Measurements from ENCODE around the gene SPINK9.
"Not testable (repeated sequence)": the region's sequence is repeated elsewhere in the genome, so short reads cannot be mapped to it uniquely, and the experiment has no call there.

The SPINK9 gene, protein sequence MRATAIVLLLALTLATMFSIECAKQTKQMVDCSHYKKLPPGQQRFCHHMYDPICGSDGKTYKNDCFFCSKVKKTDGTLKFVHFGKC

DNA sequence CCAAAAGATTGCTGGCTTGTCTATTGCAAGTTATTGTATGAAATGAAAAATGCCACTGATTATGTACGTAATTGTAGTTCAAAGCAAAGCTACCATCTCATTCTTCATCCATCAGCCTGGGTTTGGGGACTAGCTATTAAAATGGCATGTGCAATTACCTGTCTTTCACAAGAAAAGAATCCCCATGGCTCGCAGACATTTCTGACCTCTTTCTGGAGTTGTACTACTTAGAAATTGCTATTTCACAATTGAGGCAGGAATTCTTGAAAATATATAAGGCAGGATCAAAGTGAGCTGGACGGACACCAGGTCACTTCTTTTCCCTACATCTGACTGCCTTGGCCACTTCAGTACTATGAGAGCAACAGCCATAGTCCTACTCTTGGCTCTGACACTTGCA, at the start of gene SPINK9:
Gene SPINK9 (plus strand): TSS at position 301 of the 400 bp plus-strand sequence. CDS start 55 bp downstream, at position 356.
- no peak for DNase-seq

DNA sequence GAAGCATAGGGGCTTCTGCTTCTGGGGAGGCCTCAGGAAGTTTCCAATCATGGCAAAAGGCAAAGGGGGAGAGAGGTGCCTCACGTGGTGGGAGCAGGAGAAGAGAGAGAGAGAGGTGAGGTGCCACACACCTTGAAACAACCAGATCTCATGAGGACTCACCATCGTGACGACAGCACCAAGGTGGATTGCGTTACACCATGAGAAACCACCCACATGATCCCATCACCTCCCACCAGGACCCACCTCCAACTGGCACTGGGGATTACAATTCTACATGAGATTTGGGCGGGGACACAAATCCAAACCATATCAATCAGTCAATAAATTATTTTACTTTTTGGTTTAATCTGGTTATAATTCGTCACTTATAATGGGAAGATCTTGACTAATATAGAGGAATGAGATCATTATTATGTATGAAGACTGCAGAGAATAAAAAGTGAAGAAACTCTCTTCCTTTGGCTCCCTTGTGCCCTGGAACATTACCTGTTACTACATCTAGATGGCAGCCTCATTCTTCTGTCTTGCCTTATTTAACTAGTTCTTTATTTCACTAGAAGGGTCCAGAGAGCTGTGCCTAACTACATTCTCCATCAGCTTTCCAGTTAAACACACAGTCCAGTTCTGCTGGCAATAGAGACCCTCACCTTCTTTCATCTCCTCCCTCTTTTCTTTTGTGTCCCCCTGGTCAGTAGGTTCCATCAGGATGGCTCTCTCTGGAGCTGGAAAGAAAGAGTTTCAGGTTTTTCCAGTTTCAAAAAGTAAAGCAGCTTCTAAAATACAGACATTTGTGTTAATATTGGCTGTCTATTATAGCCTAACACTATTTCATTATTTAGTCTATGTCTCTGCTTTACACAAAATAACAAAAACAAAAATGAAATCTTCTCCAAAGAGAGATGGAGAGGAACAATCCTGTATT, 44.8 kb upstream of the SPINK9 start:
- DNase-seq, result no peak

DNA sequence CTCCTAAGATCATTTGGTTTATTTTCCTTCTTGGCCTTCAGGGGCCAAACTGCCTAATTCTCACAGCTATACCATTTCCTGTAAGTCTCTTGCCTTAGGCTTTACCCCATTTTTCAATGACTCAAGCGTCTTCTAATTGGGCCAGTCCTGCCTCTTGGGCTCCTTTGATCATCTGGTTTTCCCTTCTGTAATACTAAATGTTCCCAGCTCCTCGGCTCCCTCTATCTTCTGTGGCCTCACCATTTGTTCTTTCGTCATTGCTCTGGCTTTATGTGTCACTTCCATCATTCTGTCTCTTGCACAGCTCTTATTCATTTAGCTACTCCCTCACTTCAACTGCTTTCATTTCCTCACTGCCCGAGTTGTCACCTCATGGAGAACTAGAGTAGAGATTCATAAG, 37.6 kb upstream of the SPINK9 start:
- no peak for DNase-seq

DNA sequence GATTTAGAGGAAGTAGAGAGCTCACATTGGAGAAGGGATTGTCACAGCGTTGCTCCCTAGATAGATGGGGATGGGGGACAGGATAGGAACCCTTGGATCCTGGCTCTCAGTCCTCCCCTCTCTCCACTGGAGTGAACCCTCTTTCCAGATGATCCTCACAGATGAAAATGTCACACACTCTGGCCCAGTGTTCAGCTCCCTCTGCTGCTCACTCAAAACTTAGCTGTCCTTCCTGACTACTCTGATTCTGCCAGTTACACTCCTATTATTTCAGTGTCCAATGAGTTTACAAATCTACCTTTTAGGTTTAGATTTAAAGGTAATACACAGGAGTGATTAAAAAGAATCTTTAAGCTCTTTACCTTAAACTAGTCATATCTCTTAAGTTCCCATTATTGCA, 28.9 kb upstream of the SPINK9 start:
- DNase-seq, result no peak

DNA sequence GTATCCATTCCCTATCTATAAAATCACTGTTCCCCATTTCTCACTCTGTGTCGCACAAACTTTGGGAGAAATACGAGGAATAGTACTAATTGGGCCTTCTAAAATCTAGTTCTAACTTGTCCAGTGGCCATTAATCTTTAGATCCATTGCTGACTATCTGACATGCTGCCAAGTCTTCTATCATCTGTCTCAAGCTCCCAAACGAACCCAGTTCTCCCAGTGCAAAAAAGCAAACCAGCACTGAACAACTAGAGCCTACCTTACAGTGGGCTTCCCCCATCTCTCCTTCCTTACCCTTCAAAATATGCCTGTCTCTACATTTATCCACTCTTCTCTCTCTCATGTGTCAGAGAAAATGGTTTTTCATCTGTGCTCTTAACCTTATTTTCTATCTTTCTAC, 26.3 kb upstream of the SPINK9 start:
- no peak for DNase-seq

DNA sequence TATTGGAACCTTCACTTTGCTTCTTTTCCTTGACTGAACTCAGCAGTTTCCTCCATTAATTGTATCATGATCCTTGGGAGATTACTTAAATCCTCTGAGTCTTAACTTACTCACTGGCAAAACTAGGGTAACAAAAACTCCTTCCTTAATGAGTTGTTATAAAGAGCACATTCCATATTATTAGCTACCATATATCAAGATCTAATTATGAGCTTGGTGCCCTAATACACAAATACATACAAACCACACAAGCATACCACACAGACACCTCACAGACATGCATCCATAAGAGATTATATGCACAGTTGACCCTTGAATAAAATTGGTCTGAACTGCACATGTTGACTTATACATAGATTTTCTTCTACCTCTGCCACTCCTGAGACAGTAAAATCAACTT, 25.6 kb upstream of the SPINK9 start:
- no peak for DNase-seq

DNA sequence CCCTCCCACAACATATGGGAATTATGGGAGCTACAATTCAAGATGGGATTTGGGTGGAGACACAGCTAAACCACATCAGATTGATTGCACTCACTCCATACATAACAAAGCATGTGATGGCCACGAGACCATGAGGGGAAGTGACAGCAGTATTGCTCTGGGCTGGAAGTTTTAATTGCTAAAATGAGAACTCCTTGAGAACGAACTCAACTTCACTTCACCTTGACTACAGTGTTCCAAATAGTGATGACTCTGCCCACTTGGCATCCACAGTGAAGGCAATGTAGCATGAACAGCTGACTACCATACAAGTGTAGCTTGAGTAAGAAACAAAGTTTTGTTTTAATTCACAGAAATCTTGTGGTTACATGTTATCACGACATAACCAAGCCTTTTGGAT, 23.9 kb upstream of the SPINK9 start:
- DNase-seq, result no peak

DNA sequence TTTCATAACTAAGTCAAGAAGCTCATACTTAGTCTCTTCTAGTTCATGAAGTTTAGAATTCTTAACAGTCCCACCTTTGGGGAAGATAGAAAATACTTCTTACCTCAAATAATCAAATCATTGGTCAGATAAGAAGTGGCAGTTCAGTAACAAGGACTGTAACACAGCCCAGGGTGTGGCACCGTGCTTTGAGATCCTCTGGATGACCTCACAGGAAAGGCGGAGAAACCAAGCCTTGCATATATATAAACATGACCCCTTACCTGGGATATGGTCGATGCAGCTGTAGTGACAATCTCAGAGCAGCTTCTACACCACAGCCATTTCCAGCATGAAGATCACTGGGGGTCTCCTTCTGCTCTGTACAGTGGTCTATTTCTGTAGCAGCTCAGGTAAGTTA, 23.2 kb upstream of the SPINK9 start, which contains the start of gene SPINK7:
Gene SPINK7 (plus strand): TSS at position 271 of the 400 bp plus-strand sequence. CDS start 61 bp downstream, at position 332.
- DNase-seq, result no peak

DNA sequence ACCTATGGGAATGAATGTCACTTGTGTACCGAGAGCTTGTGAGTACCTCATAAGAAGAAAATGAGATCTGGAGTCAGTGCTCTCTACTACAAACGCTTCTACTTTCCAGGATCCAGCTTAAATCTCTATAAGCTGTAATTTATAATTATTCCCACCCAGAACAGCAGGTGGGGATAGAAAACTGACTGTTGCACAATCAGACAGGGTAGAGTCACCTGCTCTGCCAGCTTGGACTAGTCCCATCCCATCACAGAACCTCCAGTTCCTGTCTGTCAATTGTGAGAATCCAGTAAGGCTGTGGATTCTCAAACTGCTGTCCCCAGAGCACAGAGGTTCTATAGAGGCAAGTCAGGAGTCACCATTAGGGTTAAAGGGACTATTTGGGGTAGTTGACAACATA, 21.2 kb upstream of the SPINK9 start:
- no peak for DNase-seq

DNA sequence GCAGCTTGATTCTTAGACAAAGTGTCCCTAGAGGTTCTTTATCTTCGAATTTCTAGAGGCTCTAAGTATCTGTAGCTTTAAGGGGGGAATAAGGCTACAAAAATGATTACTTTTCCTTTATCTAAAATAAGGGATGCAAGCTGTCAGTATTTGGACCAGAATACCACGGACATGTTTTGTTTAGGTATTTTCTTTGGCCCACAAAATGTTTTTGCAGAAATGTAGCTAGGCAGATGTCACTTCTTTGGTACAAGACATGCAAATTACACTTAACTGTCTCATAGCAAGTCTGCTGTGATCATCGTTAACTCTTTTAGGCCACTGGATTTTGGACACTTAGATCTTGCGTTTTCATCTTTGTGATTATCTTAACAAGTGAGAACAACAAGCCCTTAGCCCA, 20.6 kb upstream of the SPINK9 start:
- DNase-seq, result no peak

DNA sequence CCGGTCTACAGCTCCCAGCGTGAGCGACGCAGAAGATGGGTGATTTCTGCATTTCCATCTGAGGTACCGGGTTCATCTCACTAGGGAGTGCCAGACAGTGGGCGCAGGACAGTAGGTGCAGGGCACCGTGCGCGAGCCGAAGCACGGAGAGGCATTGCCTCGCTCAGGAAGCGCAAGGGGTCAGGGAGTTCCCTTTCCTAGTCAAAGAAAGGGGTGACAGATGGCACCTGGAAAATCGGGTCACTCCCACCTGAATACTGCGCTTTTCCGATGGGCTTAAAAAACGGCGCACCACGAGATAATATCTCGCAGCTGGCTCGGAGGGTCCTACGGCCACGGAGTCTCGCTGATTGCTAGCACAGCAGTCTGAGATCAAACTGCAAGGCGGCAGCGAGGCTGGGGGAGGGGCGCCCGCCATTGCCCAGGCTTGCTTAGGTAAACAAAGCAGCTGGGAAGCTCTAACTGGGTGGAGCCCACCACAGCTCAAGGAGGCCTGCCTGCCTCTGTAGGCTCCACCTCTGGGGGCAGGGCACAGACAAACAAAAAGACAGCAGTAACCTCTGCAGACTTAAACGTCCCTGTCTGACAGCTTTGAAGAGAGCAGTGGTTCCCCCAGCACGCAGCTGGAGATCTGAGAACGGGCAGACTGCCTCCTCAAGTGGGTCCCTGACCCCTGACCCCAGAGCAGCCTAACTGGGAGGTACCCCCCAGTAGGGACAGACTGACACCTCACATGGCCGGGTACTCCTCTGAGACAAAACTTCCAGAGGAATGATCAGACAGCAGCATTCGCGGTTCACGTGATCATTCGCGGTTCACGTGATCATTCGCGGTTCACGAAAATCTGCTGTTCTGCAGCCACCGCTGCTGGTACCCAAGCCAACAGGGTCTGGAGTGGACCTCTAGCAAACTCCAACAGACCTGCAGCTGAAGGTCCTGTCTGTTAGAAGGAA, 15.1 kb upstream of the SPINK9 start:
- not testable (repeated sequence) for DNase-seq

DNA sequence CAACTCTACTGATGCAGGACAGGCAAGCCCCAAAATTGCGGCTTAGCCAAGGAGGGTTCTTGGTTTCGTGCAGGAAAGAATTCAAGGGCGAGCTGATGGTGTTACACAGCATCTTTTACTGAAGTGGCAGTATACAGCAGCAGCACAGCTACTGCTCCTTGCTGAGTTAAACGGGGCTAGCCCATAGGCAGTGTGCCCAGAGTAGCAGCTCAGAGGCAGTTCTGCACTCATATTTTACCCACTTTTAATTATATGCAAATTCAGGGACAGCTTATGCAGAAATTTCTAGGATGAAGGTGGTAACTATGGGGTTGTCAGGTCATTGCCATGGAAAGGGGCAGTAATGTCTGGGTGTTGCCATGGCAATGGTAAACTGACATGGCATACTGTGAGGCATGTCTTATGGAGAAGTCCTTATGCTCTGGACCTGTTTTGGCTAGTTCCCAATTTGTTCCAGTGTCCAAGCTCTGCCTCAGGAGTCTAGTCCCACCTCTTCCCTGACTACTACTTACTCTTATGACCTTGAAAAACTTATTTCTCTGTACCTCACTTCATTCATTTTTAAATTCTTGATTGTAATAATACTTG, 2.0 kb upstream of the SPINK9 start:
- DNase-seq, result no peak

DNA sequence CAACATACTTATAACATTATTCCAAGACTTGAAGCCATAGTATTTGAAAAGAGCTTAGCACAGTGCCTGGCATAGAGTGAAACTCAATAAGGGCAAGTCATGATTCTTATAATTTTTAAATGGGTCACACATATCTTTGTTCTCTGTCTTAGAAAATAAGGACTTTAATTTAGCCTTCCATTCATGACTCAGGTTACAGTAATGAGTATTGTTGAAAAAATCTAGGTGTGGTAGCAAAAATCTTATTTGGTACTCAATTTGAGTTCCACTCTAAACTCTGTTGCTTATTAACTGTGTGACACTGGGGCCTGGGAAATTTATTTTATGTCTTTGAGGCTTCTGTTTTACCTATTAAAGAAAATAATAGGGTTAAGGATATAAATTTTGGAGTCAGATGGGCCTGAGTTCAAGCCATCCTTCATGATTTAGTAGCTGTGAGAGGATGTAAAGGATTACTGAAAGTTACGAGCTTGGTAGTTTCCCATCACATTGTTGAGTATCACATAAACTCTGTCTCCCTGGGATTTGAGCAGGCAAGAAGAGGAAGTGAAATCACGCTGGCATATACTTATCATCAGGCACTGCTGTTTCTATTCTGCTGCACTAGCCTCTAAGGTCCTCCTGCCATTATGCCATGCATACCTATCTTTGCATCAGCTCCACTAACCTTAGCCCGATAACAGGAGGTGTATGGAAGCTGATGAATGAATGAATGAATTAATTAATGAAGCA, 1.5 kb downstream of the SPINK9 start:
- no peak for DNase-seq

DNA sequence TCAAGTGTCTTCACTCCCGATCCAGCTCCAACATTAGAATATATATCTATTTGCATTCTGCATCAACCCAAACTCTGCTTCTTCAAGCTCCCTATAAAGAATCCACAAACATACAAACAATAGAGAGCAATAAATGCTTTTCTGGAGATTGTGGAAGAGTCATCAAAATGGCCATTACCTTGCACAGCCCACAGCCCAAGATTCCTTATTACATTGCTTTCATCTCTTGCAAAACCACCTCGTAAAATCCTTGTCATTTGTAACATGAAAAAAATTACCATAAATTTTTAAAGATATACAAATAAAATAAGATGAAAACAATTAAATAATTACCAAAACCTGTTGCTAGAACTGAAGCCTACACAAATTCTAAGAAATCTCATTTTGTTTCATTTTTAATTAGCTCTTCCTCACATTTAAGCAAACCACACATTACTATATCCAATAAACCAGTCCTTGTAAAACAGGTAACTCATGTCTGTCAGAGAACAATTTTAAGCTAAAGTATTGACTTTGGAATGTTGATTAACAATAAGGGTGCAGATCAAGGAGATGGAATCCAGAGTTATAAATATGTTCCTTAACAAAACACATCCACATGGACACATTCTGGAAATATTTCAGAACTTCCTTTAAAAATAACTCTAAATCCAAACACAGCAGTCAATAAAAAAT, 7.1 kb downstream of the SPINK9 start:
- DNase-seq, result no peak

DNA sequence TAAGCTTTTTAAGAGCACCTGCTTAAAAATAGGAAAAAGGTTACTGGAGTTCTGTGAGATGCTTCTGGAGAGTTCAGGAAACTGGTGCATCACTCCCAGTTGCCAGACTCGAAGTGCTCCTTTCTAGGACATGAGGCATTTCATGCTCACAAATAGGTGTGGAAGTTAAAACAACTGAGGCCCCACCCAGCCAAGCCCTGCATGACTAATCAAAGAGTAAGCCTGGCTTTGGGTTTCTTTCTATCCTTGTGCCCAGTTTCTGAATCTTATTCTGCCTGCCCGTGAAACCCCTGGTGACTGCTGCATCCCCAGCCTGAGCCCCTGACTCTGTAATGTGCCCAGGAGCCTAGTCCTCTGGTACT, 7.7 kb downstream of the SPINK9 start:
- DNase-seq, result no peak

DNA sequence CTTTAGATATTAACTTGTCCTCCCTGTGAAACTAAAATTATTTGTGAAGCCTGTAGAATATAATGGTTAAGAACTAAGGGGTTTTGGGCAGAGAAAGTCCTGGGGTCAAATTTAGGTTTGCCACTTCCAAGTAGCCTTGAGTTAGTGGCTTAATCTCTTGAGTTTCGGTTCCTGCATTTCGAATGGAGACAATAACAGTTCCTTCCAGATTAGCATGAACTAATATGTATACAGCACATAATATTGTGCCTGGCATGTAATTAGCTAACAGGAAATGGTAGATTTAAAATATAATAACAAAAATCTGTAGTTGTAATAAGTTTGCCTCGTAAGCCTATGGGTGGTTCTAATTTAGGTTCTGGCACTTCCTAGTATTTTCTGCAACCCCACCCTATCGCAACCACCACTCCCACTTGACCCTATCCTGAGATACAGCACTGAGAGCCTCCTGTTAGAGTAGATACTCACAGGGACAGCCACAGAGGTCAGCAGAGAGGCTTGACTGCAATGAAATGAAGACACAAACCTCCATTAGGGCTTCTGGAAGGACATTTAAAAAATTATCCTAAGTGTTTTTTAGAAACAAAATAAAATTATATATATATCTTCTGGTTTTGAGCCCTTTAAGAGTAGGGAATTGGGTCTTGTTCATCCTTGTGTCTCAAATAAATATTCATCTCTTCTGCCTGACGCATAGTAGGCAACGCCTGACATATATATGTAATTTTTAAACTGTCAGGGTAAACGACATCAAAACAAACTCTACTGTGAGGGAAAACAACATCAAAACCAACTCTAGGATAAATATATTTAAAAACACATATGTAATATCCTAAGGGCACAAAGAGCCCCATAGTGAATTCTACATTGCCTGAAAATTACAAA, 8.5 kb downstream of the SPINK9 start:
- no peak for DNase-seq

DNA sequence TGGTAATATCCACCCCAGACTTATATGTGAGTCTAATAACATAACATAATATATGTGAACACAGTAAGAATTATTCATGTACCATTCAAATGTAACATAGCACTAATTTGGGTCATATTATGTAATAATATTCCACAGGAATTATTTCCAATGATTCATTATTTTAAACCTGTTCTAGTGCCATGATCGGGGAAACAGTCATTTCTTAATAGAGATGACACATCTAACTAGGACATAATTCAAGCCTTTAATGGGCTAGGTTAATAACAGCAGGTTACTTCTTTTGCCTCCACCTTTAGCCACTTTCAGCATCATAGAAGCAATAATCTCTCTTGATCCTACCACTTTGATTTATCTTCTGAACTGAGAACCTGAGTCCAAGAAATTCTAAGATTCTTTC, 12.3 kb downstream of the SPINK9 start:
- DNase-seq, result no peak

DNA sequence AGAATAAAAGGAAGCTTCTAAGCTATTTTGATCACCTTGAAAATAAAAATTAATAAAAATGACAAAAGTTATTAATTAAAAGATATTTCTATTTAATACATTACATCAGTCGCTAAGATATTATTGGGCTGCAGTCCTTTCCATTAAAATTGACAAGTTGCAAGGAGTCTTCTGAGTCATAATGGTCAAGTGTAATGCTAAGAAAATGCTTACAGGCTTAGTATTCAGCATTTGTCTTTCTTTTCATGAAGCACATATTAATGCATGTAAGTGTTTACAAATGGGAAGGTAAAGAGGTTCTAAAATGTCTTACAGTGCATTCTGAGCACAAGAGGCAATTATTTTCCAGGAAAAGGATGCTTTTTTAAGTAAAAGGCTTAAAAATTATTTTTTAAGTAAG, 17.3 kb downstream of the SPINK9 start:
- DNase-seq, result no peak

DNA sequence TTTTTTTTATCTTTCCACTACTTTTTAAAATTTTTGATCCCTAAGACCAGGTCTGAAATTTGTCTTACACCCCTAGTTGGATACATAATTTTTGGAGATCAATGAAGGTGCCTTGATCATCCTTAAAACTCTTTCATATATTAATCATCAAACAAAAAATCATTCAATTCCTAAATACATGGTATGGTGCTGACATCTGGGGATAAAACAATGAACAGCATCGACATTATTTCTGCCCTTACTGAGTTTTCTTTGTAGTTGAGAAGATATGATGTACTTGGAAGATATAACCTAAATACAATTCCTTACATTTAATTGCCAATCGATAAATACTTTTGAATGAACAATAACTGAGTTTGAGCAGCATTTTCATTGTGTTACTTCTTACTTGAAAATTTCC, 18.3 kb downstream of the SPINK9 start:
- no peak for DNase-seq

DNA sequence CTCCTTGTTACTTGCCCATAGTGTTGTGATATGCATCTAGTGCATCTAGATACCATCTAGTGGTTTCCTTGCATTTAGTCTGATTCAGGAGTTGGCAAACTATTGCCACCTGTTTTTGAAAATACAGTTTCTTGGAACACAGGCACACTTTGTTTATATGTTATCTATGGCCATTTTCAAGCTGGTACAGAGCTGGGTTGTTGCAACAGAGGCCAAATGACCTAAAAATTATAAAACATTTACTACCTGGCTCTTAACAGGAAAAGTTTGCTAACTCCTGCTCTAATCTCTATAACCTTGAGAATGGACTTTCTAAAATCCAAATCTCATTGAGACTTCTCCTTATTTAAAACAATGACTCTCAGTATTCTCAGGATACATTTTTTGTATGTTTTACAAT, 29.0 kb downstream of the SPINK9 start:
- DNase-seq, result no peak

DNA sequence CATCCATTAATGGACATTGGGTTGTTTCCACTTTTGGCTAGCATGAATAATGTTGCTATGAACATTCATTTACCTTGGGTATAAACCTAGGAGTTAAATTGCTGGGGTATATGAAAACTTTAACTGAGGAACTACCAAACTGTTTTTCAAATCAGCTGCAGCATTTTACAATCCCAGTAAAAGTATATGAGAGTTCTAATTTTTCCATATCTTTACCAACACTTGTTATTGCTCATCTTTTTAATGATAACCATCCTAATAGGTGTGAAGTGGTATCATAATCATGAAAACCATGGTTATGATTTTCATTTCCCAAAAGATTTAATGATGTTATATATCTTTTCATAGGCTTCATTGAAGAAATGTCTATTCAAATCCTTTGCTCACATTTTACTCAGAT, 32.9 kb downstream of the SPINK9 start:
- no peak for DNase-seq

Measured in bone marrow (tissue), 2 donors.